H9 (cell line): ENCODE measurements around the gene CXCL1. TPM values are rescaled to one million over a fixed set of nuclear protein-coding genes. Genes with fewer than 3 reads are reported as not detected.

ENCODE experiments used
- DNase-seq: peaks from one replicate; pipeline ENCODE4 v3.0.0-alpha.2; 2017
- H2AFZ ChIP-seq: one replicate; pipeline ENCODE4 v1.6.1; 2013; ENCODE audit warnings: mild to moderate bottlenecking, low read length, control low read depth, moderate library complexity
- H2AK5ac ChIP-seq: 2 replicates; pipeline ENCODE4 v1.6.1; 2013; ENCODE audit warnings: low read length, control low read depth, mixed read lengths; ENCODE audit not compliant: insufficient read length
- H2BK120ac ChIP-seq: one replicate; pipeline ENCODE4 v1.6.1; 2013; ENCODE audit warnings: low read depth, mild to moderate bottlenecking, low read length, control low read depth, inconsistent platforms; ENCODE audit not compliant: poor library complexity, severe bottlenecking
- H2BK12ac ChIP-seq: 2 replicates; pipeline ENCODE4 v1.6.1; 2013; ENCODE audit warnings: low read length, control low read depth, mixed read lengths, low read depth; ENCODE audit not compliant: insufficient read length
- H2BK15ac ChIP-seq: 2 replicates; pipeline ENCODE4 v1.6.1; 2013; ENCODE audit warnings: low read depth, low read length, control low read depth
- H2BK20ac ChIP-seq: one replicate; pipeline ENCODE4 v1.6.1; 2013; ENCODE audit warnings: low read depth, mild to moderate bottlenecking, low read length, control low read depth, inconsistent platforms; ENCODE audit not compliant: poor library complexity, severe bottlenecking
- H2BK5ac ChIP-seq: 2 replicates; pipeline ENCODE4 v1.6.1; 2013; ENCODE audit warnings: low read length, control low read depth, mixed read lengths; ENCODE audit not compliant: insufficient read length
- H3K14ac ChIP-seq: 2 replicates; pipeline ENCODE4 v1.6.1; 2013; ENCODE audit warnings: low read length, control low read depth; ENCODE audit not compliant: insufficient read depth
- H3K18ac ChIP-seq: 2 replicates; pipeline ENCODE4 v1.6.1; 2013; ENCODE audit warnings: low read depth, mild to moderate bottlenecking, mixed read lengths, low read length, control low read depth; ENCODE audit not compliant: insufficient read length
- H3K23ac ChIP-seq: 2 replicates; pipeline ENCODE4 v1.6.1; 2013; ENCODE audit warnings: low read length, control low read depth, mixed read lengths, low read depth; ENCODE audit not compliant: insufficient read length
- H3K23me2 ChIP-seq: 2 replicates; pipeline ENCODE4 v1.6.1; 2013; ENCODE audit warnings: low read depth, mild to moderate bottlenecking, mixed read lengths, low read length, control low read depth; ENCODE audit not compliant: insufficient read length, poor library complexity, severe bottlenecking
- H3K27ac ChIP-seq: 2 replicates; pipeline ENCODE4 v1.5.1; 2013; ENCODE audit warnings: low read length, control low read depth, mixed read lengths, low read depth; ENCODE audit not compliant: insufficient read length
- H3K27me3 ChIP-seq: 2 replicates; pipeline ENCODE4 v1.6.1; 2013; ENCODE audit warnings: low read length, control low read depth, inconsistent platforms; ENCODE audit not compliant: insufficient read depth
- H3K4ac ChIP-seq: 2 replicates; pipeline ENCODE4 v1.6.1; 2013; ENCODE audit warnings: low read depth, mild to moderate bottlenecking, control low read depth, inconsistent platforms, low read length, moderate library complexity
- H3K4me1 ChIP-seq: 2 replicates; pipeline ENCODE4 v1.6.1; 2013; ENCODE audit warnings: low read length, control low read depth, inconsistent platforms; ENCODE audit not compliant: insufficient read depth
- H3K4me2 ChIP-seq: 2 replicates; pipeline ENCODE4 v1.6.1; 2013; ENCODE audit warnings: low read length, control low read depth, mixed read lengths; ENCODE audit not compliant: insufficient read length, insufficient read depth
- H3K56ac ChIP-seq: 2 replicates; pipeline ENCODE4 v1.6.1; 2013; ENCODE audit warnings: low read depth, mild to moderate bottlenecking, mixed read lengths, low read length, control low read depth; ENCODE audit not compliant: insufficient read length
- H3K79me1 ChIP-seq: 2 replicates; pipeline ENCODE4 v1.6.1; 2013; ENCODE audit warnings: low read depth, mild to moderate bottlenecking, moderate library complexity, low read length, control low read depth, inconsistent platforms; ENCODE audit not compliant: insufficient read depth, poor library complexity, severe bottlenecking
- H3K79me2 ChIP-seq: 2 replicates; pipeline ENCODE4 v1.6.1; 2013; ENCODE audit warnings: low read length, control low read depth, inconsistent platforms; ENCODE audit not compliant: insufficient read depth
- H3K9ac ChIP-seq: 2 replicates; pipeline ENCODE4 v1.6.1; 2013; ENCODE audit warnings: low read length, control low read depth, mixed read lengths; ENCODE audit not compliant: insufficient read length; ENCODE audit errors: extremely low read depth
- H3K9me3 ChIP-seq: one replicate; pipeline ENCODE4 v1.6.1; 2013; ENCODE audit warnings: low read depth, low read length, inconsistent platforms; ENCODE audit not compliant: control insufficient read depth
- H3T11ph ChIP-seq: one replicate; pipeline ENCODE4 v1.6.1; 2013; ENCODE audit warnings: mild to moderate bottlenecking, low read length, control low read depth, inconsistent platforms
- H4K20me1 ChIP-seq: one replicate; pipeline ENCODE4 v1.6.1; 2013; ENCODE audit not compliant: control insufficient read depth, insufficient read length, insufficient read depth
- H4K5ac ChIP-seq: 2 replicates; pipeline ENCODE4 v1.6.1; 2013; ENCODE audit warnings: low read depth, mild to moderate bottlenecking, mixed read lengths, low read length, control low read depth; ENCODE audit not compliant: insufficient read length
- H4K8ac ChIP-seq: replicated peaks from 2 replicates; pipeline ENCODE4 v1.6.1; 2013; ENCODE audit warnings: low read length, control low read depth, mixed read lengths, low read depth; ENCODE audit not compliant: insufficient read length
- H4K91ac ChIP-seq: 2 replicates; pipeline ENCODE4 v1.6.1; 2013; ENCODE audit warnings: low read depth, mild to moderate bottlenecking, moderate library complexity, mixed read lengths, low read length, control low read depth; ENCODE audit not compliant: insufficient read length
- H3K27ac Mint-ChIP-seq, 3 experiments: 2 replicates in 2 of 3; 3 replicates in 1 of 3; pipeline ENCODE4 v1.8.0; 2020 to 2021; ENCODE audit warnings: mixed read lengths in 3 of 3, mild to moderate bottlenecking in 1 of 3, moderate library complexity in 1 of 3
- H3K27me3 Mint-ChIP-seq: 2 replicates; pipeline ENCODE4 v1.8.0; 2021; ENCODE audit warnings: low read depth, mild to moderate bottlenecking, moderate library complexity, mixed read lengths
- H3K36me3 Mint-ChIP-seq, 3 experiments: 2 replicates in 2 of 3; 3 replicates in 1 of 3; pipeline ENCODE4 v1.8.0; 2020 to 2021; ENCODE audit warnings: low read depth in 3 of 3, mixed read lengths in 3 of 3; ENCODE audit not compliant: insufficient read depth in 1 of 3
- H3K4me1 Mint-ChIP-seq, 2 experiments: 2 replicates each; pipeline ENCODE4 v1.8.0; 2020; ENCODE audit warnings: mixed read lengths in 2 of 2
- H3K4me3 Mint-ChIP-seq, 2 experiments: 2 replicates in 1 of 2; 3 replicates in 1 of 2; pipeline ENCODE4 v1.8.0; 2020 to 2021; ENCODE audit warnings: mild to moderate bottlenecking in 2 of 2, mixed read lengths in 2 of 2, moderate library complexity in 1 of 2
- H3K9me3 Mint-ChIP-seq, 2 experiments: 2 replicates in 1 of 2; 3 replicates in 1 of 2; pipeline ENCODE4 v1.8.0; 2020; ENCODE audit warnings: mild to moderate bottlenecking in 2 of 2, mixed read lengths in 2 of 2, moderate library complexity in 1 of 2
- CTCF ChIP-seq: fragments of 200-600 bp; sonication (generic); conservative IDR thresholded peaks from 3 replicates; pipeline ENCODE4 v1.8.0; 2021; ENCODE audit warnings: antibody characterized with exemption, mild to moderate bottlenecking
- WGBS: extraction: QIAGEN DNeasy Blood & Tissue Kit; methylation state at CpG from one replicate; pipeline ENCODE4 v1.1.7; 2013; ENCODE audit warnings: missing lambda C conversion rate, low lambda C conversion rate, mixed read lengths; ENCODE audit not compliant: insufficient read length; ENCODE audit errors: extremely low coverage; 5-methylcytosine and 5-hydroxymethylcytosine counted together
- total RNA-seq: library from RNA; stranded (reverse); gene quantifications from 2 replicates; pipeline ENCODE4 v1.2.1, GENCODE V29; 2021

CXCL1 gene
- total RNA-seq, 1 experiment from 2014 or later: 0.20 TPM

GRCh38 chr4:73919691-73920090, 50.5 kb downstream of the CXCL1 start:
- no peak overlapping the region for H2AFZ ChIP-seq
- H2BK20ac ChIP-seq: no peak overlapping the region
- H3K14ac ChIP-seq: no peak overlapping the region
- H4K5ac ChIP-seq: no peak overlapping the region
- no peak overlapping the region for H2BK5ac ChIP-seq
- no peaks in the 10 kb centered on the region for H3K4me1 Mint-ChIP-seq
- no peaks in the 10 kb centered on the region for H3K4me1 ChIP-seq
- no peak overlapping the region for H3K9ac ChIP-seq
- no peak for TF ChIP-seq CTCF
- H3K18ac ChIP-seq: no peak overlapping the region
- no peak overlapping the region for H3K4me2 ChIP-seq
- H3K27me3 Mint-ChIP-seq: no peaks in the 10 kb centered on the region
- no peak overlapping the region for H3K4ac ChIP-seq
- no peaks in the 10 kb centered on the region for H3K79me1 ChIP-seq
- H3K23ac ChIP-seq: no peak overlapping the region
- H3K79me2 ChIP-seq: no peaks in the 10 kb centered on the region
- no peak overlapping the region for H4K91ac ChIP-seq
- H3K27me3 ChIP-seq: no peaks in the 10 kb centered on the region
- H2BK12ac ChIP-seq: no peak overlapping the region
- H3K9me3 Mint-ChIP-seq: no peaks in the 10 kb centered on the region
- H4K8ac ChIP-seq: no peak overlapping the region
- H3K4me3 Mint-ChIP-seq: no peak overlapping the region
- H2BK120ac ChIP-seq: no peak overlapping the region
- no peaks in the 10 kb centered on the region for H3K36me3 Mint-ChIP-seq
- H3K9me3 ChIP-seq: no peaks in the 10 kb centered on the region
- H4K20me1 ChIP-seq: no peaks in the 10 kb centered on the region
- no peak overlapping the region for H3T11ph ChIP-seq
- no CpG with 5 or more reads among the region's 3 CpGs for WGBS
- H3K56ac ChIP-seq: no peak overlapping the region
- no peak overlapping the region for H2BK15ac ChIP-seq
- no peaks in the 10 kb centered on the region for H3K23me2 ChIP-seq
- H3K27ac ChIP-seq: no peak overlapping the region
- no peak for DNase-seq
- no peak overlapping the region for H2AK5ac ChIP-seq
- no peak overlapping the region for H3K27ac Mint-ChIP-seq

Other genes with a start within 250 kb of the CXCL1 start
- gene RASSF6, start 249.0 kb upstream of the CXCL1 start, total RNA-seq: 0.15 and 0.22 TPM in 2 replicates
- not detected in 2 replicates for gene CXCL8, start 128.8 kb upstream of the CXCL1 start, total RNA-seq
- 0.85 and 1.3 TPM in 2 replicates for gene CXCL6, start 32.7 kb upstream of the CXCL1 start, total RNA-seq
- gene PF4V1, start 16.1 kb upstream of the CXCL1 start, total RNA-seq: not detected in 2 replicates
- gene PF4, start 112.6 kb downstream of the CXCL1 start, total RNA-seq: 2.3 and 3.6 TPM in 2 replicates
- 0.33 TPM in 1 of 2 replicates, not detected in the other for gene PPBP, start 118.8 kb downstream of the CXCL1 start, total RNA-seq
- gene CXCL5, start 129.3 kb downstream of the CXCL1 start, total RNA-seq: 9.2 and 10.8 TPM in 2 replicates
- 3.7 and 4.4 TPM in 2 replicates for gene CXCL3, start 169.3 kb downstream of the CXCL1 start, total RNA-seq
- 0.66 and 0.85 TPM in 2 replicates for gene CXCL2, start 229.8 kb downstream of the CXCL1 start, total RNA-seq